K562 (cell line): Measurements from ENCODE around the gene KLK10. TPM values are rescaled to one million over a fixed set of nuclear protein-coding genes. Genes with fewer than 3 reads are reported as not detected.

Experiments
- CTCF ChIP-seq, 3 experiments: IDR thresholded peaks in 2 of 3; conservative IDR thresholded peaks in 1 of 3; 2 replicates each; pipeline ENCODE4 v1.5.1; 2011 to 2012; ENCODE audit warnings: low read length in 3 of 3, mild to moderate bottlenecking in 3 of 3, control low read depth in 2 of 3, improper control_type of control experiment in 1 of 3, inconsistent platforms in 1 of 3, low read depth in 1 of 3, mixed read lengths in 1 of 3, moderate library complexity in 1 of 3; ENCODE audit not compliant: insufficient read depth in 2 of 3
- EGR1 ChIP-seq: fragments of 450-650 bp; conservative IDR thresholded peaks from 2 replicates; pipeline ENCODE4 v1.6.1; 2017; ENCODE audit warnings: mild to moderate bottlenecking
- FOXK2 ChIP-seq, 2 experiments: fragments of 450-650 bp; IDR thresholded peaks in 1 of 2; conservative IDR thresholded peaks in 1 of 2; 2 replicates each; pipeline ENCODE4 v1.6.1; 2016; ENCODE audit warnings: low read depth in 2 of 2, mild to moderate bottlenecking in 1 of 2
- L3MBTL2 ChIP-seq: fragments of 450-650 bp; IDR thresholded peaks from 2 replicates; pipeline ENCODE4 v1.6.1; 2016; ENCODE audit warnings: mild to moderate bottlenecking, moderate library complexity
- PHTF2 ChIP-seq: fragments of 250-450 bp; sonication (Bioruptor Pico); IDR thresholded peaks from 2 replicates; pipeline ENCODE4 v1.5.0; 2021; ENCODE audit warnings: mild to moderate bottlenecking
- POLR2G ChIP-seq: fragments of 200-400 bp; formaldehyde crosslinking; IDR thresholded peaks from 2 replicates; pipeline ENCODE4 v1.6.1; 2017; ENCODE audit warnings: low read depth, mild to moderate bottlenecking, antibody characterized with exemption, low read length, moderate library complexity
- RAD21 ChIP-seq, 2 experiments: fragments of 250-450 bp in 1 of 2; fragments of 450-650 bp in 1 of 2; sonication (Bioruptor Pico) in 1 of 2; formaldehyde crosslinking in 1 of 2; IDR thresholded peaks in 1 of 2; conservative IDR thresholded peaks in 1 of 2; 2 replicates each; pipeline versions ENCODE4 v1.4.0 to v1.8.0; 2020 to 2022; ENCODE audit warnings: mild to moderate bottlenecking in 2 of 2, moderate library complexity in 1 of 2
- REST ChIP-seq, 2 experiments: fragments of 450-650 bp; formaldehyde crosslinking in 1 of 2; IDR thresholded peaks; 2 replicates each; pipeline versions ENCODE4 v1.4.0 to v1.6.1; 2014 to 2020; ENCODE audit warnings: mild to moderate bottlenecking in 2 of 2, borderline replicate concordance in 1 of 2, low read depth in 1 of 2
- ZNF239 ChIP-seq: fragments of 250-450 bp; sonication (Bioruptor Pico); IDR thresholded peaks from 2 replicates; pipeline ENCODE4 v1.4.0; 2020; ENCODE audit warnings: mild to moderate bottlenecking
- polyA plus RNA-seq, 8 experiments: library from polyadenylated mRNA; depleted of rRNA in 4 of 8; stranded (reverse) in 5 of 8; unstranded in 3 of 8; fragments of >200 nt; fragmentation: Nextera tagmentation in 2 of 8; fragmentation: Illumina TruSeq in 1 of 8; extraction: Ambion mirVana in 2 of 8; extraction: Trizol in 1 of 8; gene quantifications; 2 replicates each; pipeline versions ENCODE4 v1.2.1 to v1.2.3, GENCODE V29; 2011 to 2014; ENCODE audit warnings: inconsistent platforms in 1 of 8, missing spikeins in 1 of 8
- total RNA-seq, 7 experiments: library from RNA; depleted of rRNA in 6 of 7; stranded (reverse); fragments of >200 nt in 6 of 7; fragmentation: Illumina TruSeq in 2 of 7; extraction: Trizol in 2 of 7; gene quantifications; 2 replicates each; pipeline versions ENCODE4 v1.2.1 to v1.2.3, GENCODE V29; 2011 to 2021; ENCODE audit warnings: low replicate concordance in 1 of 7

KLK10 gene
- total and polyA plus RNA-seq, 9 of the 15 experiments (the other 6 are each of a cell fraction or from before 2014, with no cell fraction given) = 0.11 TPM; not detected in 8

- TF ChIP-seq REST (IDR thresholded peaks at IDR 0.05; ENCODE audit: borderline replicate concordance) (peak; percentile 12; the same call in 1 of the 2 replicates), REST (CRISPR knock-in tag; IDR thresholded peaks at IDR 0.05; ENCODE audit: low read depth) (no peak), FOXK2 (conservative IDR thresholded peaks at IDR 0.05 in 1 of 2, IDR thresholded peaks at IDR 0.05 in 1 of 2; ENCODE audit: low read depth in 2 of 2) (peak; percentile 51 to 65; a peak in 2 of 4 replicates), ZNF239 (CRISPR knock-in tag) (no peak), POLR2G (0 out of 2 replicates have a peak, but pooled peaks have one; percentile 38), PHTF2 (CRISPR knock-in tag) (no peak), RAD21 (CRISPR knock-in tag; conservative IDR thresholded peaks at IDR 0.05 in 1 of 2, IDR thresholded peaks at IDR 0.05 in 1 of 2) (peak in 1 of 2 experiments; percentile 19; a peak in 1 of 4 replicates), L3MBTL2 (peak; percentile 58), CTCF (IDR thresholded peaks at IDR 0.05 in 2 of 3, conservative IDR thresholded peaks at IDR 0.05 in 1 of 3; ENCODE audit: insufficient read depth in 2 of 3, low read depth in 1 of 3, low read length in 3 of 3) (peak; percentile 10 to 51 (median 28); a peak in 3 of 6 replicates), EGR1 (0 out of 2 replicates have a peak, but pooled peaks have one; percentile 30)
Measured at GRCh38 chr19:51000981-51001380, 18.5 kb downstream of the KLK10 start (continued).
